TTC549 (cell line): ENCODE results near the gene LYST.
"Not testable (repeated sequence)": the region's sequence is repeated elsewhere in the genome, so short reads cannot be mapped to it uniquely, and the experiment has no call there.

Experiments used
- FAIRE-seq: peaks from 2 replicates; lab custom pipeline; 2012; peaks lifted over from hg19 to GRCh38; lab: Jason Lieb, UNC

LYST gene

DNA sequence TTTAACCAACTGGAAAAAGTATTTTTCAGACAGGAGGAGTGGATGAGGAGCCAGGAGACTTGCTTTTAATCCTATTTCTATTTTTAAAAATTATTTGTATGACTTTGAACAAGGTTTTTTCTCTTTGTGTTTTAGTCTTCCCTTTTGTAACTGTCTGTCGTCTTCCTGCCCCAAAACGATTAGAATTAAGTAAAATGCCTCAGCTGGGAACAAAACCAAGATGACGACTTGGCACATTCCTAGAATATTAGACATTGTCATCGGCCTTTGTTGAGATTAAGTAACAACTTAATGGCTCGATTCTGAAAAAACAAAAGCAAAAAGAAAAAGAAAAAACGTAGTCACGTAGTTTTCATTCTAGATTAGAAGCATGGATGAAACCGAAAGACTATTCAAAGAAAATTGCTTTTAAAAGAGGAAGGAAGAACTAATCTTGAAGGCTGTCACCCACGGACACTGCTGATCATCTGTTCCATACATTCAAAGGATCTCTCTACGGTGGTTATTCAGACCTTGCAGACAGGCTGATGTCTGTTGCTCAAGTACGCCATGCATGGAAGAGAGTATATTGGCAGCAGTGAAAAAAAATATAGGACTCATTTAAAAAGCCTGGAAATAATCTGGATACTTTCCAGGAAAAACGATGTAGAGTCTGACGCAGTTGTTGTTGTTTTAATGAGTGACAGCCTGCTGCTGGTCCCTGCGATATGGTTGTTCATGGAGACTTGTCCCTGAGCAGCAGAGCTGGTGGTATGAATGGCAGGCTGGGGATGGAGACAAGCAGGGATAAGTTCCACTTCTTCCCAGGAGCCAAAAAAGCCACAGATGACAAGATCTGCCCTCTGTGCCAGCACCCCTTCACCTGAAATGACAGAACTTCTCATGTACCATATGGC lies 234.0 kb downstream of the LYST start:
- FAIRE-seq, result no peak

DNA sequence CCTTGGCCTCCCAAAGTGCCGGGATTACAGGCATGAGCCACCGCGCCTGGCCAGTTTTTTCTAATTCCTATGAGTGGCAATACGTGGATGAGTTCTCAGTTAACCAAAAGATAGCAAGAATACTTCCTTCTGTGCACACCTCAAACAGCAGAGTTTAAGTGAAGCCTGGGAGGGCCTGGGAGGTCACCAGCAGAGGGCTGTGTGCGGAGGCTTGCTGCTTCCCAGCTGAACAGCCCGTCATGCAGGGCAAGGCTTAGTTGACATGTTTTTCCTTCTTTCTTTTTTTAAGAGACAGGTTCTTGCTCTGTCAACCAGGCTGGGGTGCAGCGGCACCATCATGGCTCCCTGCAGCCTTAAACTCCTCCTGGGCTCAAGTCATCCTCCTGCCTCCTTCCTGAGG lies 234.9 kb downstream of the LYST start:
- FAIRE-seq, result no peak

DNA sequence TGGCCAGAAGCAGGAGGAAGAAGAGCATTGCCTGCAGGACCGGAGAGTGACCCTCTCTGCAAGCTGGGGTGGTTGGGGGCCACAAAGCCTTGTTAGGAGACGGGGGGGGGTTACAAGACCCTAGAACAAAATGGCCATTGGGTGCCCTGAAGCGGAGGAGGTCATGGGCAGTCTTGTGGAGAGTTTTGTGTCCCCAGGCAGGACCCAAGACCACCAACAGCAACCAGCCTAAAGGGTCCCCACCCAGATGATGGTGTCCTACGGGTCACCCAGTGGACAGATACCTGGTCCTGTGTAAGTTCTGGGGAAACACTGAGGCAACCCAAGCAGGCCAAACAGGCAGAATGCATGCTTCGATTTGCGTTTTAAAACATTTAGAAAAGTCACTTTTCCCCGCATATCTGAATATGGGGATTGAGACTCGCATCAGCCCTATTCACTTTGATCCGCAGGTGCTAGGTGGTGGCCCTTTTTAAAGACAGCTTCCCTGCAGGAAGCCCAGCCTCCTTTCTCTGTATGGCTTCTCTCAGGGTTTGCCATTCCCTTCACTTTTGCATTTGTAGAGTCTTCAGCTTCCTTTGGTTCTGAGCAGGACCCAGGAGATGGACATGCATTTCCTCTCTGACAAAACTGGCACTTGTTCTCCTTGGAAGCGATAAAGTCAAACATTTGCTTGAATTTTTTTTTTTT lies 238.2 kb downstream of the LYST start:
- no peak for FAIRE-seq

DNA sequence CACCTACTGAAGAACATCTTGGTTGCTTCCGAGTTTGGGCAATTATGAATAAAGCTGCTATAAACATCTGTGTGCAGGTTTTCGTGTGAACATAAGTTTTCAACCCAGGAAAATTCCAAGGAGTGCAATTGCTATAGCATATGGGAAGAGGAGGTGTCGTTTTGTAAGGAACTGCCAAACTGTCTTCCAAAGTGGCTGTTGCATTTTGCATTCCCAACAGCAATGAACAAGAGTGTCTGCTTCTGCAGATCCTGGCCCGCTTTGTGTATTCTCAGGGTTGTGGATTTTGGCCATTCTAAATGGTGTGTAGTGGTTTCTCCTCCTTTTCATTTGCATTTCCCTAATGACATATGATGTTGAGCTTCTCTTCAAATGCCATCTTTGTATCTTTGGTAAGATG lies 240.9 kb downstream of the LYST start:
- FAIRE-seq, result no peak

DNA sequence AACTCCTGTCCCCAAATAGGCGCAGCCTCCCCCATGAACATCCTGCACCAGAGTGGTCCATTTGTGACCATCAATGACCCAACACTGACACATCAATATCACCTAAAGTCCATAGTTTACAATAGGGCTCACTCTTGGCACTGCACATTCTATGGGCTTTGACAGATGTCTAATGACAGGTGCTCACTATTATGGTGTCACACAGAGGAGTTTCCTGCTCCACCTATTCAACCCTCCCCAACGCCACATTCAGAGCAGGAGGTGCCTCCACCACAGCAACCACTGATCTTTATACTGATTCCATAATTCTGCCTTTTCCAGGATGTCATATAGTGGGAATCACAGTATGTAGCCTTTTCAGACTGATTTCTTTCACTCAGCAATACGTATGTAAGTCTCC lies 241.4 kb downstream of the LYST start:
- FAIRE-seq, result no peak

DNA sequence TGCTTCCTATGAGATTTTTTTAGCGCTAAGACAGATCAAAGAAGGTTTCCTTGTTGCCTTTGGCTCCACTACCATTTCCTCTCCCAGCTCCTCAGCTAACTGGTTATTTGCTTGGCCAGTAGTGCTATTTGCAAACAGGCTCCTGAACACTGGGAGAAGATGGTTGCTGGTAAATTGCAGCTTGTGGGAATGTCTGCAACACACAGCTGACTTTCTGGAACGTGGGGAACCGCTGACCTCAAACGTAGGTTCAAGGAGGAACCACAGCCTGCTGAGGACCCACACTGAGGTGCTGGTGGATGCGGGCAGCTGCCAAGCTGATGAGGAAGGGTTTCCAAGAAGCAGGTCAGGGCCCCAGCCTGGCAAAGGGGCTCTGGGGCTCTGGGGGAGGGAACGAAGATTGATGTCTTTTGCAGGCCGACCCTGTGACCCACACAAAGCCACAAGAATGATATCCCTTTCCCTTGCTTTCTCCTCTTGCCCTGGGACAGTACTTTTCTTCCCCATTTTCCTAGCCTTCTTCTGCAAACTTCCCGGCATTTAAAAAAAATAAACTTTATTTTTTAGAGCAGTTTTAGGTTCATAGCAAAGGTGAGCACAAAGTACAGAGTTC lies 241.9 kb downstream of the LYST start:
- no peak for FAIRE-seq

DNA sequence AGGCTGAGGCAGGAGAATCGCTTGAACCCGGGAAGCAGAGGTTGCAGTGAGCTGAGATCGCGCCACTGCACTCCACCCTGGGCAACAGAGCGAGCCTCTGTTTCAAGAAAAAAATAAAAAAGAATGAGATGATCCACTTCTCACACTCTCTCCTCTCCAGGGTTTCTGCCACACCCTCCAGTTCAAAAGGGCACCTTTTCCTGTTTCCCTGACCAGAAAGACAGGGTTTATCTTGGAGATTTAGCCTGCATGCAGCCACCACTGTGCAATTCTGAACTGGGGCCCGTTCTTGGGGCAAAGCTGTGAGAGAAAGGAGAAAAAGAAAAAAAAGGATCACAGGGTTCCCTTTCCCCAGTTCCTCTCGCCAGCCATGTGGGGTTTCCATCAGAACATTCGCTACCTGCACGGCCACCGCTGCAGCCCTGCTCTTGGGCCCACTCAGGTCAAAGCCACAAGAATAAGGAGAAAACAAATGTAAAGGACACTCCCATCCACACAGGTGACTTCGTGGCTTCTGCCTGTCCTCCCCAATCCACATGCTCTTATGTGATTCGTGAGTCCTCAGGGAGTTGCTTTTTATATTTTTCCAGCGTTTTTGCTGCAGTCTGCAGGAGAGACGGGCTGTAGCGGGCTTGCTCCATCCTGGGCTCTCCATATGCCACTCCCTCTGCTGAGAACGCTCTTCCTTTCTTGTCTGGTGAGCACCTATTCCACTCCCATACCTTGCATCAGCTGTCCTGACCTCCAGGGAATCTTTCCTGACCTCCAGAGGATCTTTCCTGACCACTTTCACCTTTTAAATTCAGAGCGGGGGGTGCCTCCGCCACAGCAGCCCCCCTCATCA lies 243.5 kb downstream of the LYST start:
- FAIRE-seq, result no peak

DNA sequence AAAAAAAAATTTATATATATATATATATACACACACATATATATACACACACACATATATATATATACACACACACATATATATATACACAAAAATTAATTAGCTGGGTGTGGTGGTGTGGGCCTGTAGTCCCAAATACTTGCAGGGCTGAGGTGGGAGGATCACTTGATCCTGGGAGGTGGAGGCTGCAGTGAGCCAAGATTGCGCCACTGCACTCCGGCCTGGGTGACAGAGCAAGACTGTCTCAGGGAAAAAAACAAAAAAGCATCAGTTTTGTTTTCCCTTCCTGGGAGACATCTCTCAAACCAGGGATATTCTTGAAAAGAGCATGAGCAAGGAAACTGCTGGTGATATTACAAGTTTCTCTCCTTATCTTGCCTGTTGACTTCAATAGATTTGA lies 247.6 kb downstream of the LYST start:
- FAIRE-seq, result not testable (repeated sequence)

DNA sequence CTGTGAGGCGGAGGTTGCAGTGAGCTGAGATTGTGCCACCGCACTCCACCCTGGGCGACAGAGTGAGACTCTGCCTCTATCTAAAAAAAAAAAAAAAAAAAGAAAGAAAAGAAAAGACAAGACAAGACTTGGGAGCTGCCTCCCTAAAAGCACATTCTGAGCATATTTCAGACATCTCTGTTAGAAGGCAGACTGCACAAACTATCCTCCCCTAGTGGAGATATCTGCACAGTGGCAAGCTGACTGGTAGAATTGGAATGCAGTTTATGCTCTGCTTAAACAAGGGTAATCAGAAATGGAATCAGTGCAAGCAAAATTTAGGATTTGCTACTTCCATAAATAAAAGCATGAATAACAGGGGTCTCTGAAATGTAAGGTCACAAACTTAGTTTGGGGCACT lies 248.9 kb downstream of the LYST start:
- no peak for FAIRE-seq

DNA sequence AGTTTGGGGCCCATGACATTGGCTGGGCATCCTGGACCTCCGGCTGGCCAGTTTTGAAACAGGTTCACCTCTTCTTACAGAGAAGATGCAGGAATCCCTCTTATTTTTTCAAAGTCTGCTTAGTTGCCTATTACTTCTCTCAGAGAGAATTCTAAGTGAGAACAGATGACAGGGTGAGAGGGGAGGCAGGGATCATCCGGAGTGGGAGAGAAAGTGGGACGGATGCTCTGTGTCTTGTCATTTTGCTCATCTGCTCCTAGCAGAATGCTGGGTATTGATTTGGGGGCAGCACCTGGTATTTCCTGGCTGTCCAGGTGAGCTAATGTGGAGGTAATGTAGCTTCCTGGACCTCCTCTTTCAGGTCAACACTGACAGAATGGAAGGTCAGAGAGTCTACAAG lies 249.6 kb downstream of the LYST start:
- FAIRE-seq, result no peak

DNA sequence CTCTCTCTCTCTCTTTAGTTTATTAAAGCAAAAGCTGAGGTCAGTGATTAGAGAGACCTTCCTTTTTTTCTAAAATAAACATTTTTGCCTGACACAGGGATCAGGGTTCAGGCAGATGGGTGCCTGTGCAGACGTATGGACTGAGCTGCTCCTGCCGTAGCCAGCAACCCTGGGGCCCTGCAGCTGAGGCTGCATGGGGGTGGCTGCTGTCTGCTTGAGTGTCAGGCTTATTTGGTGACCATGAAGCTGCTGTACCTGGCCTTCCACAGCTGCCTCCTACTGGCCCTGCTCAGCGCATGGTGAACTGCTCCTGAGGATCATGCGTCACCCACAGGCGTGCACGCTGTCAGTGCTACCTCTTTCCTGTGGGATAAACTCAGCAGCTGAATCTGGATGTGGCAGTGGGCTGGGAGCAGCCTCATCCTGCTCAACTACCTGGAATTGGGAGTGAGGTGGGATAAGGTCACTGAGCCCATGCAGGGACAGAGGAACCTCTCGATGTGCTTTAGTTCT lies 252.2 kb downstream of the LYST start:
- FAIRE-seq, result no peak

DNA sequence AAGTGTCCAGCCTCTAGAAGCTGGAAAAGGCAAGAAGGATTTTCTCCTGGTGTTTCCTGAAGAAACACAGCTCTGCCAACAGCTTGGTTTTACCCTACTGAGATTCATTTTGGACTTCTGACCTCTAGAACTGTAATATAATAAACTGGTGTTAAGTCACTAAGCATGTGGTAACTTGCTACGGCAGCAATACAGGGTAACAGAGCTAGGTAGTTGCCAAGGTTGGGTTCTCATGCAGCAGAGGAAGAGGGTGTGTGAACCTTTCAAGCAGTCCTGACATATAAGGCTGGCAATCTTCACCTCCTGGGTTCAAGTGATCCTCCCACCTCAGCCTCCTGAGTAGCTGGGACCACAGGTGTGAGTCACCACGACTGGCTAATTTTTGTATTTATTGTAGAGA lies 253.1 kb downstream of the LYST start:
- no peak for FAIRE-seq

DNA sequence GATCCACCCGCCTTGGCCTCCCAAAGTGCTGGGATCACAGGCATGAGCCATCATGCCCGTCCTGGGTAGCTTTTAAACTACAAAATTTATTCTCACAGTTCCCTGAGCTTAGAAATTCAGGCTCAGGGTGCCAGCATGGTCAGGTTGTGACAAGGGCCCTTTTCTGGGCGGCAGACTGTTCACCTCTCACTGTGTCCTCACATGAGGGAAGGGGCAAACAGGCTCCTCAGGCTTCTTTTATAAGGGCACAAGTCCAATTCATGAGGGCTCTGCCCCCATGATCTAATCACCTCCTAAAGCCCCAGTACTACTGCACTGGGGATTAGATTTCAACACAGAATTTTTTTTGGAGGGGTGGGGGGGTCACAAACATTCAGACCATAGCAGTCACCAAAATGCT lies 253.9 kb downstream of the LYST start:
- no peak for FAIRE-seq
